Heart left ventricle (tissue), 13 donors: ENCODE results near the gene FLCN.
"Not testable (repeated sequence)": the region's sequence is repeated elsewhere in the genome, so short reads cannot be mapped to it uniquely, and the experiment has no call there.

Experiments
- CTCF ChIP-seq, 12 donors: fragments of 200-600 bp; sonication (generic) in 4 of 12; IDR thresholded peaks; one replicate each; pipeline versions ENCODE4 v1.5.0 to v1.8.0; 2018 to 2022; ENCODE audit warnings: antibody characterized with exemption in 12 of 12, mild to moderate bottlenecking in 5 of 12
- POLR2A ChIP-seq, 2 donors: fragments of 450-650 bp; IDR thresholded peaks; one replicate each; pipeline ENCODE4 v1.6.1; 2017; ENCODE audit warnings: antibody characterized with exemption in 2 of 2, mild to moderate bottlenecking in 2 of 2, moderate library complexity in 2 of 2
- donor health status: ischemic (EF 13 %, LVEDD 7.1; RV severe dilation, severe dysfunction).
- donor health status: DM: no; HTN: yes; CAD: no.
- donor health status: DM: no; HTN: no; CAD: no.
- donor health status: ischemic (EF 25% LVEDD 6.9; RV normal size, moderate dysfunction).
- donor health status: ischemic (EF 25% LVEDD 5.7; RV mildly dilated, moderate dysfunction).
- donor health status: ischemic (EF 35%, LVEDD 5.7; RV mildly dilated, moderate dysfunction).
- donor health status: nonischemic (EF 11% LVEDD 7.7; RV severe dilation, severe dysfunction).
- donor health status: DM: yes; HTN: yes; CAD: no.
- donor health status: PGD.
- donor health status: ischemic (EF 29% LVEDD 5.4; RV normal size, mild dysfunction).
- donor health status: nonischemic (EF 23%, LVEDD 6.1; RV moderate dilation, normal function).

GRCh38 chr17:17255689-17256088, 18.7 kb upstream of the FLCN start:
- TF ChIP-seq CTCF, POLR2A (IDR thresholded peaks at IDR 0.05): not testable (repeated sequence)
